CD14-positive monocyte (primary cell): ENCODE measurements around the gene NDUFB7. TPM values are rescaled to one million over a fixed set of nuclear protein-coding genes. Genes with fewer than 3 reads are reported as not detected.
"Not testable (repeated sequence)": the region's sequence is repeated elsewhere in the genome, so short reads cannot be mapped to it uniquely, and the experiment has no call there.

Source experiments
- DNase-seq, 3 donors: peaks; one replicate each; pipeline ENCODE4 v3.0.0-alpha.2; 2011 to 2022
- H2AFZ ChIP-seq: 2 replicates; pipeline ENCODE4 v1.6.0; 2012; ENCODE audit warnings: mild to moderate bottlenecking, low read depth, low read length, inconsistent platforms; ENCODE audit not compliant: insufficient read depth, poor library complexity, severe bottlenecking
- H3K27ac ChIP-seq, 2 donors: 1 replicate in 1 of 2; 2 replicates in 1 of 2; pipeline ENCODE4 v1.5.1; 2012 to 2013; ENCODE audit warnings: low read length in 2 of 2, control low read depth in 1 of 2, inconsistent platforms in 1 of 2, low read depth in 1 of 2, mild to moderate bottlenecking in 1 of 2
- H3K27me3 ChIP-seq, 2 donors: one replicate each; pipeline versions ENCODE4 v1.6.0 to v1.6.1; 2011 to 2013; ENCODE audit warnings: low read length in 2 of 2; ENCODE audit not compliant: control insufficient read depth in 2 of 2, insufficient read depth in 2 of 2
- H3K36me3 ChIP-seq, 2 donors: replicated peaks in 1 of 2; 1 replicate in 1 of 2; 2 replicates in 1 of 2; pipeline versions ENCODE4 v1.5.1 to v1.6.1; 2012 to 2013; ENCODE audit warnings: low read length in 2 of 2, control low read depth in 1 of 2, inconsistent platforms in 1 of 2, mild to moderate bottlenecking in 1 of 2; ENCODE audit not compliant: insufficient read depth in 2 of 2, control insufficient read depth in 1 of 2
- H3K4me1 ChIP-seq, 2 donors: 1 replicate in 1 of 2; 2 replicates in 1 of 2; pipeline versions ENCODE4 v1.5.1 to v1.6.1; 2012 to 2013; ENCODE audit warnings: low read length in 2 of 2, control low read depth in 1 of 2, inconsistent platforms in 1 of 2, mild to moderate bottlenecking in 1 of 2, moderate library complexity in 1 of 2; ENCODE audit not compliant: insufficient read depth in 2 of 2, control insufficient read depth in 1 of 2
- H3K4me2 ChIP-seq: replicated peaks from 2 replicates; pipeline ENCODE3; 2012; ENCODE audit warnings: low read length, moderate library complexity, mild to moderate bottlenecking; ENCODE audit not compliant: poor library complexity, severe bottlenecking; ENCODE audit errors: extremely low read depth
- H3K4me3 ChIP-seq, 3 experiments: fragments of 200-600 bp in 1 of 3; sonication (generic) in 1 of 3; replicated peaks in 1 of 3; 1 replicate in 2 of 3; 2 replicates in 1 of 3; pipeline ENCODE4 v1.5.1; 2011 to 2013; ENCODE audit warnings: low read length in 3 of 3, mild to moderate bottlenecking in 3 of 3, control low read depth in 2 of 3, low read depth in 2 of 3, inconsistent platforms in 1 of 3, moderate library complexity in 1 of 3
- H3K79me2 ChIP-seq: 2 replicates; pipeline ENCODE4 v1.6.0; 2012; ENCODE audit warnings: mild to moderate bottlenecking, control low read depth, inconsistent platforms, low read length, moderate library complexity; ENCODE audit not compliant: insufficient read depth
- H3K9ac ChIP-seq: 2 replicates; pipeline ENCODE4 v1.6.0; 2017; ENCODE audit warnings: low read length, mild to moderate bottlenecking; ENCODE audit not compliant: insufficient read depth, poor library complexity, severe bottlenecking
- H3K9me3 ChIP-seq, 2 donors: replicated peaks in 1 of 2; 1 replicate in 1 of 2; 2 replicates in 1 of 2; pipeline versions ENCODE4 v1.5.1 to v1.6.1; 2012 to 2013; ENCODE audit warnings: low read length in 2 of 2, control low read depth in 1 of 2; ENCODE audit not compliant: control insufficient read depth in 1 of 2, insufficient read depth in 1 of 2
- H4K20me1 ChIP-seq: 2 replicates; pipeline ENCODE4 v1.6.0; 2012; ENCODE audit warnings: mild to moderate bottlenecking, low read length, control low read depth, moderate library complexity; ENCODE audit not compliant: insufficient read depth
- H3K27ac Mint-ChIP-seq, 7 donors: one replicate each; pipeline ENCODE4 v1.8.0; 2020; ENCODE audit warnings: mild to moderate bottlenecking in 7 of 7, mixed read lengths in 7 of 7, moderate library complexity in 6 of 7, inconsistent platforms in 2 of 7
- H3K27me3 Mint-ChIP-seq, 3 donors: one replicate each; pipeline ENCODE4 v1.8.0; 2021 to 2022; ENCODE audit warnings: low read depth in 3 of 3, mild to moderate bottlenecking in 3 of 3, mixed read lengths in 3 of 3, moderate library complexity in 3 of 3, inconsistent platforms in 1 of 3
- H3K36me3 Mint-ChIP-seq, 2 donors: one replicate each; pipeline ENCODE4 v1.8.0; 2020; ENCODE audit warnings: mixed read lengths in 2 of 2, inconsistent platforms in 1 of 2, mild to moderate bottlenecking in 1 of 2
- H3K4me1 Mint-ChIP-seq: one replicate; pipeline ENCODE4 v1.8.0; 2020; ENCODE audit warnings: mild to moderate bottlenecking, mixed read lengths
- H3K4me3 Mint-ChIP-seq, 2 donors: one replicate each; pipeline ENCODE4 v1.8.0; 2020; ENCODE audit warnings: mild to moderate bottlenecking in 2 of 2, mixed read lengths in 2 of 2, moderate library complexity in 1 of 2
- H3K9me3 Mint-ChIP-seq, 7 donors: one replicate each; pipeline ENCODE4 v1.8.0; 2020 to 2022; ENCODE audit warnings: mixed read lengths in 7 of 7, mild to moderate bottlenecking in 6 of 7, moderate library complexity in 6 of 7, inconsistent platforms in 2 of 7
- CTCF ChIP-seq: fragments of 200-600 bp; IDR thresholded peaks from one replicate; pipeline ENCODE4 v1.8.0; 2022; ENCODE audit warnings: antibody characterized with exemption, mild to moderate bottlenecking
- WGBS: methylation state at CpG from one replicate; pipeline ENCODE4 v1.1.5; 2013; ENCODE audit warnings: missing lambda C conversion rate; ENCODE audit not compliant: insufficient coverage; 5-methylcytosine and 5-hydroxymethylcytosine counted together
- intact Hi-C, 2 donors: fragments of 100-400 bp; cut with micrococcal nuclease; formaldehyde crosslinking; loops; one replicate each; pipeline versions ENCODE4 v1.15.0 to v1.15.1; 2023
- polyA plus RNA-seq, 3 donors: library from polyadenylated mRNA; depleted of rRNA in 1 of 3; unstranded in 2 of 3; stranded (reverse) in 1 of 3; fragments of 300-500 nt in 2 of 3; fragments of >200 nt in 1 of 3; fragmentation: Illumina TruSeq in 2 of 3; gene quantifications; 1 replicate in 2 of 3; 2 replicates in 1 of 3; pipeline ENCODE4 v1.2.3, GENCODE V29; 2012 to 2021

The NDUFB7 gene
- polyA plus RNA-seq, 3 donors = 137 to 313 (median 204) TPM

DNA sequence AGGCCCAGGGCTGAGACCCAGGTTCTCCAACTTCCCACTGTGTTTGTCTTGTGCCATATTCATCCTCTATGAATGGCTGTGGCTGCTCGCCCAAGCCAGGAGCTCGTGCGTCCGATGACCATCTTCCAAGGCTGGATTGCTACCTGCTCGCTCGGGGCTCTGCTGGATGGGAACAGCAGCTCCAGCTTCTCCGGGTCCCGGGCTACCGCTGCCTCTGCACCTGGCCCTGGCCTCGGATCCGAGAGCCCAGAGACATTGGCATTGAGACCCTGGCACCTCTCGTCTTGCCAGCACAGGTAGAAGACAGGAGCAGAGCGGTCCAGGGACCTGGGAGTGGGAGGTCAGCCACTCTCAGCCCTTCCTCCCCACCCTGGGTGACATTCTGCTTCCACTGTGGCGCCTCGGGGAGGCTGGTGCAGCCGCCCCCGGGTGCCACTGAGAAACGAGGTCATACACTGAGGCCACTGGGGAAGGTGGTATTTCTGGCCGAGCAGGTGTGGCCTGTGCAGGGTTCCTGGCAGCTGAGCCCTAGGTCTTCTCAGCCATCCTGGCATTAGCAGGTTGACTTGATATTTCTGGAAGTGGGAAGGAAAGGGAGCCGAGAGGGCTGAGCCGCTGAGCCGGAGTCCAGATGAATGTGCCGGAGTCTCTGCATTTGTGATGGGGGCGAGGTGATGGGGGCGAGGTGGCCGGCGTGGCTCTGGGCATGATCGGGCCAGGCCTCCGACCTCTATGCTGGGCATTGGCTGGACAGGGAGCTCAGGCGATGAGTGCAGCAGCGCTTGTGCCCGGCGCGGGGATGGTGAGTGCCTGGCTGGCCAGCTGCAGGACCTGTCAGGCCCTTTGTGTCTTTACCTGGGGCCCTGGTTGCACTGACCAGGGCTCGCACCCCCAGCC, 18.6 kb downstream of the NDUFB7 start:
- Histone ChIP-seq H3K9ac (no peak overlapping the region), H2AFZ (no peak overlapping the region), H3K4me3 (no peak overlapping the region), H3K9me3 (no peaks in the 10 kb centered on the region), H3K27me3 (no peaks in the 10 kb centered on the region), H3K4me2 (no peak overlapping the region), H3K36me3 (peaks cover 4 to 14% of the 10 kb centered on the region in 2 donors), H3K27ac (no peak overlapping the region), H3K4me1 (peaks cover 21 to 22% of the 10 kb centered on the region in 2 donors), H3K79me2 (peaks cover 26% of the 10 kb centered on the region), H4K20me1 (peaks cover 14% of the 10 kb centered on the region)
- intact Hi-C loops = loop anchor here in 1 of 2 donors (10.0 kb wide), 1 partner anchor 342 kb away; no protein-coding TSS in a partner anchor
- 98% methylated on average over 30 of the region's 35 CpGs for WGBS
- no peaks in the 10 kb centered on the region for H3K9me3 Mint-ChIP-seq
- H3K27ac Mint-ChIP-seq = peak overlapping the region in 2 of 7 donors; percentile 32 to 61
- H3K36me3 Mint-ChIP-seq = peaks cover 16 to 32% of the 10 kb centered on the region in 2 donors
- peaks cover 28% of the 10 kb centered on the region for H3K4me1 Mint-ChIP-seq
- no peak for DNase-seq
- no peak for TF ChIP-seq CTCF
- no peak overlapping the region for H3K4me3 Mint-ChIP-seq
- peaks cover 0 to 2% (median 0%) of the 10 kb centered on the region in 3 donors for H3K27me3 Mint-ChIP-seq

- not testable (repeated sequence) for H3K9me3 ChIP-seq, H3K9ac ChIP-seq, DNase-seq, H3K9me3 Mint-ChIP-seq, H3K27me3 ChIP-seq, H2AFZ ChIP-seq, H3K4me3 Mint-ChIP-seq, H3K4me2 ChIP-seq, H3K4me3 ChIP-seq, H3K27me3 Mint-ChIP-seq
- Histone ChIP-seq H3K36me3 (peaks cover 4 to 14% of the 10 kb centered on the region in 2 donors), H3K79me2 (peaks cover 22% of the 10 kb centered on the region), H3K4me1 (peaks cover 21 to 22% of the 10 kb centered on the region in 2 donors), H4K20me1 (peaks cover 14% of the 10 kb centered on the region), H3K27ac (peak overlapping the region in 1 of 2 donors; percentile 3)
- peak overlapping the region in 6 of 7 donors; percentile 19 to 82 (median 66) for H3K27ac Mint-ChIP-seq
- H3K4me1 Mint-ChIP-seq = peaks cover 28% of the 10 kb centered on the region
- intact Hi-C loops = loop anchor here in 1 of 2 donors (10.0 kb wide), 1 partner anchor 343 kb away; no protein-coding TSS in a partner anchor
- peaks cover 17 to 37% of the 10 kb centered on the region in 2 donors for H3K36me3 Mint-ChIP-seq
- 100% methylated on average over 1 of the region's 8 CpGs for whole genome bisulfite sequencing
These were observed 19.9 kb downstream of the NDUFB7 start for GRCh38 chr19:14552006-14552360.
